Left lung (tissue), 10 donors: ENCODE data around the gene MIEN1. TPM values are rescaled to one million over a fixed set of nuclear protein-coding genes. Genes with fewer than 3 reads are reported as not detected.

Source experiments
- ATAC-seq: fragments of 200-7000 bp; cut with Tn5 transposase; one replicate; pipeline ENCODE4 v1.9.1; 2020; ENCODE audit warnings: moderate library complexity
- DNase-seq, 4 donors: peaks; one replicate each; pipeline ENCODE4 v3.0.0-alpha.2; 2013 to 2020
- H3K27ac ChIP-seq, 2 donors: fragments of 200-600 bp; sonication (generic) in 1 of 2; one replicate each; pipeline versions ENCODE4 v1.5.0 to v1.8.0; 2020 to 2021
- H3K27me3 ChIP-seq, 2 donors: fragments of 200-600 bp; sonication (generic) in 1 of 2; one replicate each; pipeline versions ENCODE4 v1.5.0 to v1.8.0; 2020 to 2021
- H3K36me3 ChIP-seq, 2 donors: fragments of 200-600 bp; sonication (generic) in 1 of 2; one replicate each; pipeline versions ENCODE4 v1.5.0 to v1.8.0; 2020 to 2021
- H3K4me1 ChIP-seq, 2 donors: fragments of 200-600 bp; one replicate each; pipeline ENCODE4 v1.8.0; 2021
- H3K4me3 ChIP-seq, 2 donors: fragments of 200-600 bp; sonication (generic) in 1 of 2; one replicate each; pipeline versions ENCODE4 v1.5.0 to v1.8.0; 2020 to 2021; ENCODE audit warnings: mild to moderate bottlenecking in 1 of 2
- H3K9me3 ChIP-seq, 2 donors: fragments of 200-600 bp; sonication (generic) in 1 of 2; one replicate each; pipeline versions ENCODE4 v1.5.0 to v1.8.0; 2020 to 2021
- CTCF ChIP-seq, 2 donors: fragments of 200-600 bp; sonication (generic) in 1 of 2; IDR thresholded peaks; one replicate each; pipeline versions ENCODE4 v1.5.0 to v1.8.0; 2021; ENCODE audit warnings: antibody characterized with exemption in 2 of 2
- intact Hi-C, 2 donors: fragments of 100-400 bp; cut with DNase I; formaldehyde crosslinking; loops; one replicate each; pipeline versions ENCODE4 v1.11.2 to v1.14.2; 2022
- polyA plus RNA-seq, 6 donors: library from polyadenylated mRNA; unstranded; fragments of 120-200 nt; gene quantifications; one replicate each; pipeline ENCODE4 v1.2.1, GENCODE V29; 2013; ENCODE audit not compliant: insufficient read length in 6 of 6
- total RNA-seq, 2 donors: library from RNA; stranded (reverse); fragmentation: NEBNext Ultra II Directional; extraction: Animal tissue kit (Norgen Biotek cat#: 25700); gene quantifications; one replicate each; pipeline ENCODE4 v1.2.1, GENCODE V29; 2021
- donor health status: DM: no; HTN: yes; CAD: no.
- donor health status: DM: no; HTN: no; CAD: no.

The MIEN1 gene
- total and polyA plus RNA-seq, 8 donors, result 18.8 to 57.9 (median 25.5) TPM

- Histone ChIP-seq H3K4me3 (no peak overlapping the region), H3K27me3 (peaks cover 0 to 39% of the 10 kb centered on the region in 2 donors), H3K36me3 (no peaks in the 10 kb centered on the region), H3K27ac (no peak overlapping the region), H3K9me3 (no peaks in the 10 kb centered on the region), H3K4me1 (peaks cover 8 to 19% of the 10 kb centered on the region in 2 donors)
- no peak for TF ChIP-seq CTCF (IDR thresholded peaks at IDR 0.05)
- intact Hi-C loops, result no loop called here
- ATAC-seq, result no peak
- DNase-seq, result no peak
These were observed 32.4 kb downstream of the MIEN1 start for GRCh38 chr17:39697961-39698360.

GRCh38 chr17:39696731-39697130 lies 33.6 kb downstream of the MIEN1 start:
- no peaks in the 10 kb centered on the region for H3K9me3 ChIP-seq
- DNase-seq (peak in 1 of 4 donors; percentile 16), ATAC-seq (no peak)
- peaks cover 6 to 15% of the 10 kb centered on the region in 2 donors for H3K4me1 ChIP-seq
- H3K27me3 ChIP-seq, result peaks cover 0 to 35% of the 10 kb centered on the region in 2 donors
- intact Hi-C loops, result no loop called here
- TF ChIP-seq CTCF (IDR thresholded peaks at IDR 0.05), result no peak
- H3K4me3 ChIP-seq, result no peak overlapping the region
- no peaks in the 10 kb centered on the region for H3K36me3 ChIP-seq
- no peak overlapping the region for H3K27ac ChIP-seq

GRCh38 chr17:39695089-39695474 lies 35.2 kb downstream of the MIEN1 start:
- Histone ChIP-seq H3K36me3 (no peaks in the 10 kb centered on the region), H3K4me3 (no peak overlapping the region), H3K27me3 (peaks cover 0 to 21% of the 10 kb centered on the region in 2 donors), H3K4me1 (peaks cover 0 to 8% of the 10 kb centered on the region in 2 donors), H3K27ac (no peak overlapping the region), H3K9me3 (no peaks in the 10 kb centered on the region)
- DNase-seq, result no peak
- intact Hi-C loops, result no loop called here
- no peak for TF ChIP-seq CTCF (IDR thresholded peaks at IDR 0.05)
- ATAC-seq, result no peak

- Histone ChIP-seq H3K4me1 (peaks cover 0 to 6% of the 10 kb centered on the region in 2 donors), H3K4me3 (no peak overlapping the region), H3K36me3 (no peaks in the 10 kb centered on the region), H3K27me3 (peaks cover 0 to 18% of the 10 kb centered on the region in 2 donors), H3K27ac (no peak overlapping the region), H3K9me3 (no peaks in the 10 kb centered on the region)
- DNase-seq (no peak), ATAC-seq (no peak)
- intact Hi-C loops, result no loop called here
- TF ChIP-seq CTCF (IDR thresholded peaks at IDR 0.05), result no peak
These were observed 35.7 kb downstream of the MIEN1 start for GRCh38 chr17:39694593-39694992.

- H3K4me1 ChIP-seq, result peaks cover 14 to 15% of the 10 kb centered on the region in 2 donors
- peak overlapping the region in 1 of 2 donors; percentile 74 for H3K4me3 ChIP-seq
- H3K36me3 ChIP-seq, result peaks cover 0 to 10% of the 10 kb centered on the region in 2 donors
- TF ChIP-seq CTCF (IDR thresholded peaks at IDR 0.05), result no peak
- H3K9me3 ChIP-seq, result no peaks in the 10 kb centered on the region
- peak; percentile 9 for ATAC-seq
- peak in 1 of 4 donors; percentile 2 for DNase-seq
- intact Hi-C loops, result no loop called here
- H3K27me3 ChIP-seq, result peaks cover 0 to 4% of the 10 kb centered on the region in 2 donors
- no peak overlapping the region for H3K27ac ChIP-seq
These were observed 41.4 kb downstream of the MIEN1 start for GRCh38 chr17:39688945-39689344.
